GM12875 (cell line): ENCODE measurements around the gene ZNF41.

Source experiments
- H3K4me3 ChIP-seq: one replicate; pipeline ENCODE4 v1.5.1; 2011; ENCODE audit warnings: low read depth, low read length, control low read depth
- TF ChIP-seq, protein P1 (sequence below): IDR thresholded peaks from 2 replicates; pipeline ENCODE4 v1.5.1; 2011; ENCODE audit warnings: low read depth, mild to moderate bottlenecking, control low read depth, inconsistent platforms, low read length, moderate library complexity, borderline replicate concordance; ENCODE audit not compliant: insufficient read depth

ZNF41 gene

DNA sequence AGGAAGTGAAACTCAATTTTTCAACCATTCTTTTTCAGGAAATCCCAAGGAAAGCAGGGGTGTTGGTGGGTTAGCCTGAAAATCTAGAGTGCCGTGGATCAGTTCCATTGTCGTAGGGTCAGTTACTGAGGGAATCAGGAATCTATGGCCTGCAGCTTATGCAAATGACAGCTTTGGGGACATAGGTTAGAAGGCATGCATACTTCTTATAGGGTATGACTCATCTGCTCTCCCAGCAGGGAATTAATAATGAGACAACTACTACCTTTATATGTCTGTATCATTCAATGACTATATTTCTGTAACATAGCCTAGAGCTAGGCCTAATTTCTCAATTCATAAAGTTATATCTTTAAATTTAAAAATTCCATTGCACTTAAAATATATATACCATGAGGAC, 36.6 kb downstream of the ZNF41 start:
- TF ChIP-seq, protein P1, sequence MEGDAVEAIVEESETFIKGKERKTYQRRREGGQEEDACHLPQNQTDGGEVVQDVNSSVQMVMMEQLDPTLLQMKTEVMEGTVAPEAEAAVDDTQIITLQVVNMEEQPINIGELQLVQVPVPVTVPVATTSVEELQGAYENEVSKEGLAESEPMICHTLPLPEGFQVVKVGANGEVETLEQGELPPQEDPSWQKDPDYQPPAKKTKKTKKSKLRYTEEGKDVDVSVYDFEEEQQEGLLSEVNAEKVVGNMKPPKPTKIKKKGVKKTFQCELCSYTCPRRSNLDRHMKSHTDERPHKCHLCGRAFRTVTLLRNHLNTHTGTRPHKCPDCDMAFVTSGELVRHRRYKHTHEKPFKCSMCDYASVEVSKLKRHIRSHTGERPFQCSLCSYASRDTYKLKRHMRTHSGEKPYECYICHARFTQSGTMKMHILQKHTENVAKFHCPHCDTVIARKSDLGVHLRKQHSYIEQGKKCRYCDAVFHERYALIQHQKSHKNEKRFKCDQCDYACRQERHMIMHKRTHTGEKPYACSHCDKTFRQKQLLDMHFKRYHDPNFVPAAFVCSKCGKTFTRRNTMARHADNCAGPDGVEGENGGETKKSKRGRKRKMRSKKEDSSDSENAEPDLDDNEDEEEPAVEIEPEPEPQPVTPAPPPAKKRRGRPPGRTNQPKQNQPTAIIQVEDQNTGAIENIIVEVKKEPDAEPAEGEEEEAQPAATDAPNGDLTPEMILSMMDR, result no peak

DNA sequence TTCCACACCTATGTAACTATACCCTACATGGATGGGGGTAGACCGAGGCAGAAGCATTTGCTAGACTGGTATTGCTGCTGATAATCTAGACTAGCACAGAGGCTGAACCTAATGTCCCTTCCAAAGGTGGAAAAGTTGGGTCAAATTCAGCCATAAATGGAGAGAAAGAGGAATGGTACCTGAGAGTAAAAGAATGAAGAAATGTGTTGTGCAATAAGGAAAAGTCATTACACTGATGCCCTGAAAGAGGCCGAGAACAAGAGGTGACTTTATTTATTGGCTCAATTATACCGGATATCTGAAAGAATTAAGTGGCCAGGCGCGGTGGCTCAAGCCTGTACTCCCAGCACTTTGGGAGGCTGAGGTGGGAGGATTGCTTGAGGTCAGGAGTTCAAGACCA, 52.1 kb downstream of the ZNF41 start:
- TF ChIP-seq, protein P1, result no peak
- H3K4me3 ChIP-seq, result no peak overlapping the region

More for the DNA sequence above, 36.6 kb downstream of the ZNF41 start:
- no peak overlapping the region for H3K4me3 ChIP-seq

GRCh38 chrX:47422444-47422843, 60.6 kb downstream of the ZNF41 start:
- TF ChIP-seq, protein P1, result no peak
- H3K4me3 ChIP-seq, result no peak overlapping the region

DNA sequence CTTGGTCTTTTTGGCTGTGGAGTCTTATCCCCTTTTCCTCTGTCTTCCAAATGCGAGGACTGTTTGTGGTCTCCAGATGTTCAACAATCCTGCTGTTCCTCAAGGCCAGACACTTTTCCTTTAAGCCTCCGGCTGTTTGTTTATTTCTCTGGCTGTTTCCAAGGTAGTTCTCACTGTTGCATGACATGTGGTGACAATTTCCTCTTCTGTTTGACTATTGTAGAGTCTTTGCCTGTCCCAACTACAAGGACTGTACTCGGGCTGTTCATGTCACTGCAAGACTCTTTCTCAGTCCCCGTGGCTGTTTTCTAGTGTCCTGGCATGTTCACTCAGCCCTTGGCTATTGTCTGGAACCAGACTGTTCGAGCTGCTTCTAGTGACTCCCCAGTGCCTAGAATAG, 62.1 kb downstream of the ZNF41 start:
- no peak overlapping the region for H3K4me3 ChIP-seq
- TF ChIP-seq, protein P1, result no peak

GRCh38 chrX:47420265-47420664, 62.8 kb downstream of the ZNF41 start:
- TF ChIP-seq, protein P1, result no peak

GRCh38 chrX:47413179-47413594, 69.8 kb downstream of the ZNF41 start:
- H3K4me3 ChIP-seq, result no peak overlapping the region
- TF ChIP-seq, protein P1, result no peak

More at GRCh38 chrX:47420265-47420664, 62.8 kb downstream of the ZNF41 start:
- H3K4me3 ChIP-seq, result no peak overlapping the region
